ENCODE data around the gene TTYH2. TPM values are rescaled to one million over a fixed set of nuclear protein-coding genes. Genes with fewer than 3 reads are reported as not detected.

Gene TTYH2
- total RNA-seq, 6 donors from 2014 or later = 2.4 to 10.5 (median 8.0) TPM

DNA sequence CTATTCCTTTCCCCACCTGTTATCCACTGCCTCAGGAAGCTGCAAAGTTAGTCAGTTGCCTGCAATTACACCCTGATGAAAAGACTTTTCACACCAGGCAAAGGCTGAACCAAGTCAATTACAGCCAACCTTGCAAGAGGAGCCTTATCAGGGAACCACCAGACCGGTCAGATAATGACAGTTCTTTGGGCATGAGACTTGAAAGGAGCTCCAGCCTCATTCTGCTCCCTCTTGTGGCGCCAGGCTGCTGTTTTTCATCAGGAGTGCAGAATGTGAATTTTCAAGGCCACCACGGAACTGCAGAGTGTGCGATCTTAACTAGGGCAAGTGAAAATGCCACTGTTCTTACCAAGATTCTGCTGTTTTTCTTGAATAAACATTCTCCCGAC, 83.2 kb downstream of the TTYH2 start:
- Histone ChIP-seq H3K4me3 (no peak overlapping the region), H3K27ac (no peak overlapping the region), H3K27me3 (no peaks in the 10 kb centered on the region), H3K36me3 (no peaks in the 10 kb centered on the region), H3K9me3 (no peaks in the 10 kb centered on the region), H3K4me1 (peaks cover 3 to 12% (median 5%) of the 10 kb centered on the region in 4 donors)
- ATAC-seq (ENCODE audit: low FRiP score in 2 of 2) = peak; percentile 62 to 86
- peak in 1 of 2 donors; percentile 67 for DNase-seq
- TF ChIP-seq POLR2AphosphoS5 (IDR thresholded peaks at IDR 0.05) = no peak
- TF ChIP-seq, protein P1, sequence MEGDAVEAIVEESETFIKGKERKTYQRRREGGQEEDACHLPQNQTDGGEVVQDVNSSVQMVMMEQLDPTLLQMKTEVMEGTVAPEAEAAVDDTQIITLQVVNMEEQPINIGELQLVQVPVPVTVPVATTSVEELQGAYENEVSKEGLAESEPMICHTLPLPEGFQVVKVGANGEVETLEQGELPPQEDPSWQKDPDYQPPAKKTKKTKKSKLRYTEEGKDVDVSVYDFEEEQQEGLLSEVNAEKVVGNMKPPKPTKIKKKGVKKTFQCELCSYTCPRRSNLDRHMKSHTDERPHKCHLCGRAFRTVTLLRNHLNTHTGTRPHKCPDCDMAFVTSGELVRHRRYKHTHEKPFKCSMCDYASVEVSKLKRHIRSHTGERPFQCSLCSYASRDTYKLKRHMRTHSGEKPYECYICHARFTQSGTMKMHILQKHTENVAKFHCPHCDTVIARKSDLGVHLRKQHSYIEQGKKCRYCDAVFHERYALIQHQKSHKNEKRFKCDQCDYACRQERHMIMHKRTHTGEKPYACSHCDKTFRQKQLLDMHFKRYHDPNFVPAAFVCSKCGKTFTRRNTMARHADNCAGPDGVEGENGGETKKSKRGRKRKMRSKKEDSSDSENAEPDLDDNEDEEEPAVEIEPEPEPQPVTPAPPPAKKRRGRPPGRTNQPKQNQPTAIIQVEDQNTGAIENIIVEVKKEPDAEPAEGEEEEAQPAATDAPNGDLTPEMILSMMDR (IDR thresholded peaks at IDR 0.05) = peak in 4 of 6 experiments; percentile 23 to 61 (median 53)
- 5 to 15% methylated on average over 4 to 5 of the region's 5 CpGs for WGBS, 2 donors

DNA sequence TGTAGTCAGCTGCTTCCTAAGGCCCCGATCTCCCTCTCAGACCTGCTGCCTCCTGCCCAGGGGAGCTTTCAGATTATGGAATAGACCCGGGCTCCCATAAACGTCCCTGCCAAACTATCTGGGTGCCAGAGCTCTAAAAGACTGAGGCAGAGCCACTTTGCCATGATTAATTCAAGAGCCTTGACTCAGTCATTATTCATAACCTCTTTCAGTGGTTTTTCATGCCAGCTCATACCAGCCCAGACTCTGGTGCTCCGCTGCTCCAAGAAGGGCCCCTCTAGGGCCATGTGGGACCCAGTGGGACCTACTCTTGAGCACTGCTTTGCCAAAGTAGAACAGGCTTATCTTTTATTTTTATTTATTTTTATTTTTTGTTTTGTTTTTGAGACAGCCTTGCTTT, 84.6 kb downstream of the TTYH2 start:
- Histone ChIP-seq H3K36me3 (no peaks in the 10 kb centered on the region), H3K4me3 (no peak overlapping the region), H3K4me1 (peaks cover 3 to 12% (median 5%) of the 10 kb centered on the region in 4 donors), H3K27ac (no peak overlapping the region), H3K27me3 (no peaks in the 10 kb centered on the region), H3K9me3 (no peaks in the 10 kb centered on the region)
- ATAC-seq (ENCODE audit: low FRiP score in 2 of 2) = peak in 1 of 2 donors; percentile 12
- no peak for TF ChIP-seq POLR2AphosphoS5 (IDR thresholded peaks at IDR 0.05)
- no peak for TF ChIP-seq POLR2A (IDR thresholded peaks at IDR 0.05)
- TF ChIP-seq EP300 (IDR thresholded peaks at IDR 0.05) = no peak
- TF ChIP-seq, protein P1 (IDR thresholded peaks at IDR 0.05) = no peak
- 80 to 88% methylated on average over 4 of the region's 4 CpGs for WGBS, 2 donors
- no peak for DNase-seq

DNA sequence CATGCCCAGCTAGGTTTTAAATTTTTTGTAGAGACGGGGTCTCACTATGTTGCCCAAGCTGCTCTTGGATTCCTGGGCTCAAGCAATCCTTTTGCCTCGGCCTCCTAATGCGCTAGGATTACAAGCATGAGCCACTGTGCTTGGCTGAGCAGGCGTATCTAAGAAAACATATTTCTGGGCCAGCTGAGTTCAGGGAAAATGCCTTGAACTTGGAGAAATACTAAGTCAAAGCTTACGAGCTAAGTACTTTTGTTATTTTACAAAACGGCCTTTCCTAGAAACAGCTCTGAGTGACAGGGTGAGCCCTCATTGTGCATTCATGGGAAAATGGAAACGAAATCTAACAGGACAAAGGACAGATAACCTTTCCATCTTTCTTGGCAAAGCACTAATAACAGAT, 85.4 kb downstream of the TTYH2 start:
- Histone ChIP-seq H3K4me1 (peaks cover 3 to 12% (median 5%) of the 10 kb centered on the region in 4 donors), H3K27ac (no peak overlapping the region)
- WGBS, 2 donors = 78 to 84% methylated on average over 7 of the region's 7 CpGs

DNA sequence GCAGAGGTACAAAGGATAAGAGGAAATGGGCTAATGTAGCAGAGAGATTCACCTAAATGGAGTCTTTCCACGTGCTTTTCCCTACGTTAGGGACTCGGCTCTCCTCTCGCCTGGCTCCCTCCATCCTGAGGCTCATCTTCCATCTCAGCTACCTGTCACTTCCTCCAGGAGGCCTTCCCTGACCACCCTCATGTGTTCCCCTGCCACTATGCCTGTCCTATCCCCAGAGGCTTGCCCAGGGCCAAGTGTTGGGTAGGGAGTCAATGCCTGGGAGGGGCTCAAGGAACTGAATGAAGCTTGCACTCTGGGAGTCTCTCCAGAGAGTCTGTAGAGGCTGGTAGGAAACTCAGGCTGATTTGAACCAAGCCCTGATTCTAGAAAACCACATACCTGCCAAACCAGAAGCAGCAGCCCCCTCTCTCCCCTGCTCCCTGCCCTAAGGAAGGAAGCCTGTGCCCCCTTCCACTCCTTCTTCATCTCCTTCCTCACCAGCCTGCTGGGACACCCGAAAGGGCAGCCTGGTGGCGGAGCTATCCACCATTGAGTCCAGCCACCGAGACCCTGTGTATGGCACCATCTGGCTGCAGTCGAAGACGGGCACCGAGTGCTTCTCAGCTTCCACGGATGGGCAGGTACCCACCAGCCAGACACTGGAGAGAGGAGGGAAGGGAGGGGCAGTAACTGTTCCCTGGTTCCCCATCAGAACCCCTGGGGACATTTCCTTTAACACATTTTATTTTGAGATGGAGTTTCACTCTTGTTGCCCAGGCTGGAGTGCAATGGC, 86.0 kb downstream of the TTYH2 start:
- DNase-seq (no peak), ATAC-seq (ENCODE audit: low FRiP score in 2 of 2) (no peak)
- TF ChIP-seq POLR2A (IDR thresholded peaks at IDR 0.05) (no peak), EP300 (IDR thresholded peaks at IDR 0.05) (no peak), POLR2AphosphoS5 (IDR thresholded peaks at IDR 0.05) (no peak)
- TF ChIP-seq, protein P1 (IDR thresholded peaks at IDR 0.05) = no peak
- Histone ChIP-seq H3K4me3 (no peak overlapping the region), H3K36me3 (no peaks in the 10 kb centered on the region), H3K27me3 (no peaks in the 10 kb centered on the region), H3K4me1 (peaks cover 3 to 12% (median 5%) of the 10 kb centered on the region in 4 donors), H3K27ac (no peak overlapping the region), H3K9me3 (no peaks in the 10 kb centered on the region)
- 78 to 83% methylated on average over 11 of the region's 11 CpGs for WGBS, 2 donors

More for the DNA sequence above, 85.4 kb downstream of the TTYH2 start:
- DNase-seq (no peak), ATAC-seq (ENCODE audit: low FRiP score in 2 of 2) (no peak)
- TF ChIP-seq POLR2A (IDR thresholded peaks at IDR 0.05) (no peak), EP300 (IDR thresholded peaks at IDR 0.05) (no peak), POLR2AphosphoS5 (IDR thresholded peaks at IDR 0.05) (no peak)
- TF ChIP-seq, protein P1 (IDR thresholded peaks at IDR 0.05) = no peak
- Histone ChIP-seq H3K27me3 (no peaks in the 10 kb centered on the region), H3K9me3 (no peaks in the 10 kb centered on the region), H3K36me3 (no peaks in the 10 kb centered on the region), H3K4me3 (no peak overlapping the region)

DNA sequence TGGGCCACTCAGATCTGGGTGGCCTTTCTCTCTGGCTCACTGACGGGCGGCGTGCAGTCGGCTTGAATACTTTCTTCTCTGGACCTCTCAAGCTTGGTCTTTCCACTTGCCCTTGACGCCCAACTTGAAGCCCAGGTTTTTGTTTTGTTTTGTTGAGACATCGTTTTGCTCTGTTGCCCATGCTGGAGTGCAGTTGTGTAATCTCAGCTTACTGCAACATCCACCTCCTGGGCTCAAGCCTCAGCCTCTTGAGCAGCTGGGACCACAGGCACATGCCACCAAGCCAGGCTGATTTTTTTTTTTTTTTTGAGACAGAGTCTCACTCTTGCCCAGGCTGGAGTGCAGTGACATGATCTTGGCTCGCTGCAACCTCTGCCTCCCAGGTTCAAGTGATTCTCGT, 89.9 kb downstream of the TTYH2 start:
- 82 to 85% methylated on average over 8 of the region's 8 CpGs for WGBS, 2 donors
- no peak for DNase-seq
- Histone ChIP-seq H3K9me3 (peaks cover 0 to 8% (median 4%) of the 10 kb centered on the region in 4 donors), H3K27ac (no peak overlapping the region), H3K4me1 (no peaks in the 10 kb centered on the region), H3K4me3 (no peak overlapping the region), H3K27me3 (no peaks in the 10 kb centered on the region), H3K36me3 (no peaks in the 10 kb centered on the region)
- ATAC-seq (ENCODE audit: low FRiP score in 2 of 2) = no peak
- TF ChIP-seq, protein P1 (IDR thresholded peaks at IDR 0.05) = no peak
- TF ChIP-seq POLR2A (IDR thresholded peaks at IDR 0.05) = no peak

Measured in upper lobe of left lung (tissue), 6 donors.